ENCODE measurements around the gene LRPAP1.
"Not testable (repeated sequence)": the region's sequence is repeated elsewhere in the genome, so short reads cannot be mapped to it uniquely, and the experiment has no call there.

DNA sequence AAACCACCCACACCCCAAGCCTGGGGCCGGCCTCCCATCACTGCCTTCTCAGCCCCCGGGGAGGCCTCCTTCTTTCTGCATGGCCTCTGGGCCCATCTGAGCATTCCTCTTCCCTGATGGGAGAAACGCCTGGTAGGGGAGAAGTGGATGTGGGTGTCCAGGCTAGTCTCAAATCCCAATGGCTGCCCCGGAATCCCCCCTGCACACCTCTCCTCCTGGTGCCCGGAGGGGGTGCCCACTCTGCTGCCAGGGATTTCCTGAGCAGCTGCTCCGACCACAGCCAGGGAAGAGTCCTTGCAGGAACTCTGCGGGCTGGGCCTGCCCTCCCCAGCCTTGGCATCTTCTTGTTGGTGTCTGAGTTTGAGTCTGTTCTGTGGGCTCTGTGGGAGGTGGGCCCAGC lies 19.1 kb upstream of the LRPAP1 start:
- TF ChIP-seq CTCF (IDR thresholded peaks at IDR 0.05); EZH2 (IDR thresholded peaks at IDR 0.05; ENCODE audit: borderline replicate concordance, insufficient read depth, low read depth, low read length, poor library complexity, severe bottlenecking): not testable (repeated sequence)
